Activated T-helper 1 cell treated with anti-CD3 and anti-CD28 coated beads, Interleukin-12 subunit alpha, Interleukin-12 subunit beta, Interleukin-2, Interleukin-4 antibody, amounts not matched to agents 30 ng/mL and 10 ng/mL and 1 ng/mL, durations not matched to agents 14 hours and 24 hours and 36 hours (primary cell): ENCODE data around the gene POMT1. TPM values are rescaled to one million over a fixed set of nuclear protein-coding genes. Genes with fewer than 3 reads are reported as not detected.
"Not testable (repeated sequence)": the region's sequence is repeated elsewhere in the genome, so short reads cannot be mapped to it uniquely, and the experiment has no call there.

Experiments
- DNase-seq: peaks from one replicate; pipeline ENCODE4 v3.0.0; 2021; ENCODE audit warnings: low spot score
- H3K27ac Mint-ChIP-seq: one replicate; pipeline ENCODE4 v1.8.0; 2021; ENCODE audit warnings: mild to moderate bottlenecking, mixed read lengths
- H3K27me3 Mint-ChIP-seq: one replicate; pipeline ENCODE4 v1.8.0; 2022; ENCODE audit warnings: mild to moderate bottlenecking, moderate library complexity, mixed read lengths; ENCODE audit not compliant: insufficient read depth
- H3K36me3 Mint-ChIP-seq: one replicate; pipeline ENCODE4 v1.8.0; 2021; ENCODE audit warnings: low read depth, mixed read lengths
- H3K4me1 Mint-ChIP-seq: one replicate; pipeline ENCODE4 v1.8.0; 2021; ENCODE audit warnings: low read depth, mixed read lengths
- H3K4me3 Mint-ChIP-seq: one replicate; pipeline ENCODE4 v1.8.0; 2021; ENCODE audit warnings: mild to moderate bottlenecking, moderate library complexity, mixed read lengths
- H3K9me3 Mint-ChIP-seq: one replicate; pipeline ENCODE4 v1.8.0; 2021; ENCODE audit warnings: mixed read lengths
- intact Hi-C: fragments of 100-400 bp; cut with micrococcal nuclease; formaldehyde crosslinking; loops from one replicate; pipeline ENCODE4 v1.15.1; 2024
- total RNA-seq: library from RNA; stranded (reverse); gene quantifications from 2 replicates; pipeline ENCODE4 v1.2.3, GENCODE V29; 2022

POMT1 gene
- total RNA-seq, result 39.1 and 39.3 TPM in 2 replicates

GRCh38 chr9:131502781-131503625 is at the start of gene POMT1:
TSS of gene POMT1 (plus strand) at chr9:131502918. CDS start at chr9:131504219, 1,301 bp downstream.
- peak; percentile 90 for DNase-seq
- H3K36me3 Mint-ChIP-seq, result peaks cover 20% of the 10 kb centered on the region
- intact Hi-C loops, result loop anchor here (2.0 to 5.0 kb wide), 6 partner anchors 124 to 849 kb away; partner anchors contain the start of genes NUP214 and SETX
- peaks cover 48% of the 10 kb centered on the region for H3K4me1 Mint-ChIP-seq
- H3K27ac Mint-ChIP-seq, result peak within 1 kb of the TSS; percentile 90
- H3K4me3 Mint-ChIP-seq, result peak within 1 kb of the TSS; percentile 93
- H3K27me3 Mint-ChIP-seq, result no peaks in the 10 kb centered on the region
- no peaks in the 10 kb centered on the region for H3K9me3 Mint-ChIP-seq

- no peak overlapping the region for H3K27ac Mint-ChIP-seq
- intact Hi-C loops, result no loop called here
- peaks cover 47% of the 10 kb centered on the region for H3K36me3 Mint-ChIP-seq
- no peak overlapping the region for H3K4me3 Mint-ChIP-seq
- no peak for DNase-seq
- H3K4me1 Mint-ChIP-seq, result peaks cover 17% of the 10 kb centered on the region
- no peaks in the 10 kb centered on the region for H3K27me3 Mint-ChIP-seq
- H3K9me3 Mint-ChIP-seq, result no peaks in the 10 kb centered on the region
These were observed 48.7 kb upstream of the POMT1 start for GRCh38 chr9:131454028-131454427.

- intact Hi-C loops, DNase-seq, H3K4me1 Mint-ChIP-seq, H3K27ac Mint-ChIP-seq, H3K9me3 Mint-ChIP-seq, H3K27me3 Mint-ChIP-seq, H3K4me3 Mint-ChIP-seq: not testable (repeated sequence)
- H3K36me3 Mint-ChIP-seq, result peaks cover 38% of the 10 kb centered on the region
These were observed 47.1 kb upstream of the POMT1 start for GRCh38 chr9:131455655-131456054.

GRCh38 chr9:131457746-131458145 is 45.0 kb upstream of the POMT1 start:
- Mint-ChIP-seq H3K27ac (peak overlapping the region; percentile 69), H3K27me3 (no peaks in the 10 kb centered on the region), H3K36me3 (peaks cover 38% of the 10 kb centered on the region), H3K4me3 (no peak overlapping the region), H3K4me1 (peaks cover 4% of the 10 kb centered on the region), H3K9me3 (no peaks in the 10 kb centered on the region)
- no peak for DNase-seq
- intact Hi-C loops, result no loop called here

- peaks cover 1% of the 10 kb centered on the region for H3K4me1 Mint-ChIP-seq
- no peak for DNase-seq
These were observed 43.7 kb upstream of the POMT1 start for GRCh38 chr9:131459056-131459455.

GRCh38 chr9:131461166-131461565 is 41.6 kb upstream of the POMT1 start:
- peaks cover 41% of the 10 kb centered on the region for H3K36me3 Mint-ChIP-seq
- H3K27ac Mint-ChIP-seq, result no peak overlapping the region
- no peak overlapping the region for H3K4me3 Mint-ChIP-seq
- no peak for DNase-seq
- no peaks in the 10 kb centered on the region for H3K9me3 Mint-ChIP-seq
- no peaks in the 10 kb centered on the region for H3K4me1 Mint-ChIP-seq
- intact Hi-C loops, result no loop called here
- H3K27me3 Mint-ChIP-seq, result no peaks in the 10 kb centered on the region

More at GRCh38 chr9:131459056-131459455, 43.7 kb upstream of the POMT1 start:
- H3K4me3 Mint-ChIP-seq, result no peak overlapping the region
- intact Hi-C loops, result no loop called here
- H3K36me3 Mint-ChIP-seq, result peaks cover 36% of the 10 kb centered on the region
- no peak overlapping the region for H3K27ac Mint-ChIP-seq
- no peaks in the 10 kb centered on the region for H3K9me3 Mint-ChIP-seq
- H3K27me3 Mint-ChIP-seq, result no peaks in the 10 kb centered on the region

- no peak overlapping the region for H3K4me3 Mint-ChIP-seq
- no peak overlapping the region for H3K27ac Mint-ChIP-seq
- no peaks in the 10 kb centered on the region for H3K9me3 Mint-ChIP-seq
- no peaks in the 10 kb centered on the region for H3K4me1 Mint-ChIP-seq
- intact Hi-C loops, result no loop called here
- no peak for DNase-seq
- H3K36me3 Mint-ChIP-seq, result peaks cover 43% of the 10 kb centered on the region
- H3K27me3 Mint-ChIP-seq, result no peaks in the 10 kb centered on the region
These were observed 38.2 kb upstream of the POMT1 start for GRCh38 chr9:131464354-131465000.

GRCh38 chr9:131465401-131465800 is 37.3 kb upstream of the POMT1 start:
- DNase-seq, result no peak
- Mint-ChIP-seq H3K27me3 (no peaks in the 10 kb centered on the region), H3K36me3 (peaks cover 47% of the 10 kb centered on the region), H3K4me3 (no peak overlapping the region), H3K27ac (no peak overlapping the region), H3K9me3 (no peaks in the 10 kb centered on the region), H3K4me1 (no peaks in the 10 kb centered on the region)
- intact Hi-C loops, result no loop called here

- Mint-ChIP-seq H3K36me3 (peaks cover 41% of the 10 kb centered on the region), H3K9me3 (no peaks in the 10 kb centered on the region), H3K4me1 (no peaks in the 10 kb centered on the region), H3K4me3 (no peak overlapping the region), H3K27me3 (no peaks in the 10 kb centered on the region), H3K27ac (no peak overlapping the region)
- intact Hi-C loops, result no loop called here
- no peak for DNase-seq
These were observed 35.3 kb upstream of the POMT1 start for GRCh38 chr9:131467214-131467935.

GRCh38 chr9:131468031-131468430 is 34.7 kb upstream of the POMT1 start:
- no peak for DNase-seq
- Mint-ChIP-seq H3K27me3 (no peaks in the 10 kb centered on the region), H3K4me1 (no peaks in the 10 kb centered on the region), H3K9me3 (no peaks in the 10 kb centered on the region), H3K36me3 (peaks cover 43% of the 10 kb centered on the region), H3K4me3 (no peak overlapping the region), H3K27ac (no peak overlapping the region)
- intact Hi-C loops, result no loop called here

GRCh38 chr9:131469356-131469755 is 33.4 kb upstream of the POMT1 start:
- no peaks in the 10 kb centered on the region for H3K9me3 Mint-ChIP-seq
- no peak for DNase-seq
- intact Hi-C loops, result no loop called here
- no peak overlapping the region for H3K27ac Mint-ChIP-seq
- H3K36me3 Mint-ChIP-seq, result peaks cover 46% of the 10 kb centered on the region
- H3K27me3 Mint-ChIP-seq, result no peaks in the 10 kb centered on the region
- no peaks in the 10 kb centered on the region for H3K4me1 Mint-ChIP-seq
- no peak overlapping the region for H3K4me3 Mint-ChIP-seq

- DNase-seq, result no peak
- H3K9me3 Mint-ChIP-seq, result no peaks in the 10 kb centered on the region
- no peaks in the 10 kb centered on the region for H3K4me1 Mint-ChIP-seq
- no peak overlapping the region for H3K4me3 Mint-ChIP-seq
- H3K27me3 Mint-ChIP-seq, result no peaks in the 10 kb centered on the region
- H3K36me3 Mint-ChIP-seq, result peaks cover 51% of the 10 kb centered on the region
- H3K27ac Mint-ChIP-seq, result no peak overlapping the region
- intact Hi-C loops, result no loop called here
These were observed 32.8 kb upstream of the POMT1 start for GRCh38 chr9:131469951-131470350.

- Mint-ChIP-seq H3K27ac (no peak overlapping the region), H3K27me3 (no peaks in the 10 kb centered on the region), H3K4me1 (no peaks in the 10 kb centered on the region), H3K9me3 (no peaks in the 10 kb centered on the region), H3K4me3 (no peak overlapping the region), H3K36me3 (peaks cover 45% of the 10 kb centered on the region)
- DNase-seq, result no peak
- intact Hi-C loops, result no loop called here
These were observed 32.1 kb upstream of the POMT1 start for GRCh38 chr9:131470581-131470991.
